SU-DHL-6 (cell line): Measurements from ENCODE around the gene INSC.

Experiments used
- H2AFZ ChIP-seq: fragments of 200-600 bp; sonication (generic); 2 replicates; pipeline ENCODE4 v1.6.1; 2014; ENCODE audit warnings: low read depth, mild to moderate bottlenecking, moderate library complexity, mixed read lengths, antibody characterized with exemption, low read length; ENCODE audit not compliant: severe bottlenecking
- H3F3A ChIP-seq: fragments of 200-600 bp; shearing (Covaris generic); 2 replicates; pipeline ENCODE4 v1.6.0; 2016; ENCODE audit warnings: antibody characterized with exemption, mild to moderate bottlenecking; ENCODE audit not compliant: insufficient read depth
- H3K27ac ChIP-seq: fragments of 200-600 bp; sonication (generic); 2 replicates; pipeline ENCODE4 v1.5.1; 2016; ENCODE audit warnings: low read depth, mild to moderate bottlenecking, low read length, moderate library complexity, mixed read lengths
- H3K27me3 ChIP-seq: fragments of 200-600 bp; sonication (generic), shearing (Covaris generic); 2 replicates; pipeline ENCODE4 v1.6.0; 2014; ENCODE audit warnings: mild to moderate bottlenecking, low read length
- H3K36me3 ChIP-seq: fragments of 200-600 bp; sonication (generic); 2 replicates; pipeline ENCODE4 v1.6.1; 2014; ENCODE audit warnings: mild to moderate bottlenecking, low read length, mixed read lengths
- H3K4me2 ChIP-seq: fragments of 300-600, 200-600 bp; shearing (Covaris generic), sonication (generic); 2 replicates; pipeline ENCODE4 v1.6.0; 2014; ENCODE audit warnings: low read length, low read depth, mild to moderate bottlenecking; ENCODE audit not compliant: poor library complexity, severe bottlenecking
- H3K4me3 ChIP-seq: fragments of 200-600 bp; sonication (generic); 2 replicates; pipeline ENCODE4 v1.5.1; 2014; ENCODE audit warnings: antibody characterized with exemption, low read length, mild to moderate bottlenecking, mixed read lengths; ENCODE audit not compliant: insufficient read depth, poor library complexity, severe bottlenecking
- H3K79me2 ChIP-seq: fragments of 200-600 bp; sonication (generic); 2 replicates; pipeline ENCODE4 v1.6.1; 2014; ENCODE audit warnings: mild to moderate bottlenecking, low read length, moderate library complexity; ENCODE audit not compliant: insufficient read depth
- H3K9ac ChIP-seq: fragments of 200-600 bp; sonication (generic); 2 replicates; pipeline ENCODE4 v1.7.0; 2014; ENCODE audit warnings: mild to moderate bottlenecking, low read length
- H3K9me2 ChIP-seq: fragments of 200-600 bp; sonication (generic); replicated peaks from 2 replicates; pipeline ENCODE4 v1.6.1; 2014; ENCODE audit warnings: low read length; ENCODE audit not compliant: insufficient read depth
- H3K9me3 ChIP-seq: fragments of 200-600 bp; sonication (generic); 2 replicates; pipeline ENCODE4 v1.6.1; 2014; ENCODE audit warnings: low read length, mixed read lengths; ENCODE audit not compliant: insufficient read depth
- H4K20me1 ChIP-seq: fragments of 200-600 bp; sonication (generic); 2 replicates; pipeline ENCODE4 v1.6.1; 2014; ENCODE audit warnings: low read depth, mild to moderate bottlenecking, antibody characterized with exemption, low read length, moderate library complexity, mixed read lengths
- CTCF ChIP-seq: fragments of 200-600 bp; sonication (generic); IDR thresholded peaks from one replicate; pipeline ENCODE4 v1.5.1; 2017; ENCODE audit warnings: antibody characterized with exemption, mild to moderate bottlenecking, low read length, moderate library complexity; ENCODE audit not compliant: insufficient read depth, poor library complexity, severe bottlenecking
- EZH2phosphoT487 ChIP-seq: fragments of 200-600 bp; sonication (generic), shearing (Covaris generic); conservative IDR thresholded peaks from 2 replicates; pipeline ENCODE4 v1.6.1; 2018; ENCODE audit warnings: mild to moderate bottlenecking, antibody characterized with exemption, low read length, moderate library complexity, mixed read lengths

Gene INSC

GRCh38 chr11:15288863-15289262 lies 174.1 kb downstream of the INSC start:
- no peaks in the 10 kb centered on the region for H3K36me3 ChIP-seq
- TF ChIP-seq CTCF, result no peak
- no peak for TF ChIP-seq EZH2phosphoT487
- H4K20me1 ChIP-seq, result no peaks in the 10 kb centered on the region
- no peaks in the 10 kb centered on the region for H3K9me2 ChIP-seq
- no peak overlapping the region for H3K4me2 ChIP-seq
- no peak overlapping the region for H3K27ac ChIP-seq
- H3K9ac ChIP-seq, result no peak overlapping the region
- no peak overlapping the region for H3K4me3 ChIP-seq
- no peaks in the 10 kb centered on the region for H3K27me3 ChIP-seq
- no peak overlapping the region for H2AFZ ChIP-seq
- no peaks in the 10 kb centered on the region for H3K79me2 ChIP-seq
- H3F3A ChIP-seq, result no peaks in the 10 kb centered on the region
- no peaks in the 10 kb centered on the region for H3K9me3 ChIP-seq

GRCh38 chr11:15289723-15290122 lies 175.0 kb downstream of the INSC start:
- no peaks in the 10 kb centered on the region for H3K9me3 ChIP-seq

GRCh38 chr11:15291885-15292284 lies 177.2 kb downstream of the INSC start:
- H3K36me3 ChIP-seq, result no peaks in the 10 kb centered on the region
- no peak overlapping the region for H3K4me2 ChIP-seq
- no peaks in the 10 kb centered on the region for H3K9me3 ChIP-seq
- no peak for TF ChIP-seq EZH2phosphoT487
- TF ChIP-seq CTCF, result no peak
- H3F3A ChIP-seq, result no peaks in the 10 kb centered on the region
- H3K4me3 ChIP-seq, result no peak overlapping the region
- no peaks in the 10 kb centered on the region for H4K20me1 ChIP-seq
- H3K9ac ChIP-seq, result no peak overlapping the region
- H3K9me2 ChIP-seq, result no peaks in the 10 kb centered on the region
- no peaks in the 10 kb centered on the region for H3K79me2 ChIP-seq
- no peaks in the 10 kb centered on the region for H3K27me3 ChIP-seq
- no peak overlapping the region for H3K27ac ChIP-seq
- H2AFZ ChIP-seq, result no peak overlapping the region

More at GRCh38 chr11:15289723-15290122, 175.0 kb downstream of the INSC start:
- H3K4me3 ChIP-seq, result no peak overlapping the region
- no peaks in the 10 kb centered on the region for H3K9me2 ChIP-seq
- H3K27me3 ChIP-seq, result no peaks in the 10 kb centered on the region
- H3K4me2 ChIP-seq, result no peak overlapping the region
- no peaks in the 10 kb centered on the region for H3K79me2 ChIP-seq
- H2AFZ ChIP-seq, result no peak overlapping the region
- H4K20me1 ChIP-seq, result no peaks in the 10 kb centered on the region
- no peak overlapping the region for H3K27ac ChIP-seq
- no peaks in the 10 kb centered on the region for H3F3A ChIP-seq
- H3K9ac ChIP-seq, result no peak overlapping the region
- H3K36me3 ChIP-seq, result no peaks in the 10 kb centered on the region
- no peak for TF ChIP-seq EZH2phosphoT487

DNA sequence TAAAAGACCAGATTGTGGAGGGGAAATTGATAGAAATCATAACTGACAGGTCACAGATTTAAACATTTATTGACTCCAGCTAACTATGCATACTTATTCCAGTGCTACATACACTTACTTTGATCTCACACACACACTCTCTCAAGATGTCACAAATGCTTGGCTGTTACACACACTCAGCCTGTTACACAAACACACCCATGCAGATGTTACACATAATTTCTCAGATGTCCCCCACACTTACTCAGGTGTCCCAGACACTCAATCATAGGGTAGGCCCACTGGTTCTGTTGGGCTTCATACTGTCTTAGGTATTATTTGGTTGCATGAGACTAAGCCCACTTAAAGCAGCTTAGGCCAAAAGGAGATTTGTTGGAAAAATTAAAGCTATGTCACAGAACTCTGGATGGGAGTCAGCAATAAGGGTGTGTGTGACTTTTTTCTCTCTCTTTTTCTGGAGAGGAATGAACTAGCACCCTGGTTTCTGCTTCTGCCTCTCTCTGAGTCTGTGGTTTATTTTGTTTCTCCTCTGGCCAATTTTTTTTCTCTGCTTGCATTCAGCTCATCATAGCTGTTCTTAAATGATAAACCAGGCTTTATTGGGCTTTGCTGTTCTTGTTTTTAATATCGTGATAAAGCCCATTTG lies 179.4 kb downstream of the INSC start:
- H3K9ac ChIP-seq, result no peak overlapping the region
- no peaks in the 10 kb centered on the region for H3K9me2 ChIP-seq
- H2AFZ ChIP-seq, result no peak overlapping the region
- no peaks in the 10 kb centered on the region for H3K27me3 ChIP-seq
- no peak overlapping the region for H3K4me3 ChIP-seq
- TF ChIP-seq EZH2phosphoT487 (no peak), CTCF (no peak)
- H4K20me1 ChIP-seq, result no peaks in the 10 kb centered on the region
- no peaks in the 10 kb centered on the region for H3K36me3 ChIP-seq
- H3K4me2 ChIP-seq, result no peak overlapping the region
- H3K27ac ChIP-seq, result no peak overlapping the region
- H3F3A ChIP-seq, result no peaks in the 10 kb centered on the region
- no peaks in the 10 kb centered on the region for H3K79me2 ChIP-seq
- H3K9me3 ChIP-seq, result no peaks in the 10 kb centered on the region
